MM.1S (cell line): Measurements from ENCODE around the gene CD226.

Experiments used
- DNase-seq: peaks from one replicate; pipeline ENCODE4 v3.0.0-alpha.2; 2015
- H2AFZ ChIP-seq: fragments of 300-600 bp; sonication (generic); 2 replicates; pipeline ENCODE4 v1.6.0; 2016; ENCODE audit warnings: antibody characterized with exemption, low read length
- H3F3A ChIP-seq: fragments of 300-600 bp; sonication (generic); 2 replicates; pipeline ENCODE4 v1.6.1; 2016; ENCODE audit warnings: mild to moderate bottlenecking, antibody characterized with exemption, low read length, moderate library complexity, mixed read lengths; ENCODE audit not compliant: insufficient read depth
- H3K27ac ChIP-seq: fragments of 300-600 bp; sonication (generic); 2 replicates; pipeline ENCODE4 v1.5.1; 2016; ENCODE audit warnings: mild to moderate bottlenecking, low read length
- H3K27me3 ChIP-seq: fragments of 300-600 bp; sonication (generic); replicated peaks from 2 replicates; pipeline ENCODE4 v1.6.0; 2016; ENCODE audit warnings: low read length; ENCODE audit not compliant: insufficient read depth
- H3K36me3 ChIP-seq: fragments of 300-600 bp; sonication (generic); replicated peaks from 2 replicates; pipeline ENCODE4 v1.6.1; 2016; ENCODE audit warnings: mild to moderate bottlenecking, low read length, mixed read lengths; ENCODE audit not compliant: insufficient read depth
- H3K4me1 ChIP-seq: fragments of 300-600 bp; sonication (generic); 2 replicates; pipeline ENCODE4 v1.6.1; 2016; ENCODE audit warnings: low read length, mixed read lengths
- H3K4me2 ChIP-seq: fragments of 300-600 bp; sonication (generic); 2 replicates; pipeline ENCODE4 v1.6.0; 2016; ENCODE audit warnings: low read depth, low read length
- H3K4me3 ChIP-seq: fragments of 300-600 bp; sonication (generic); 2 replicates; pipeline ENCODE4 v1.5.1; 2016; ENCODE audit warnings: low read length, mixed read lengths
- H3K79me2 ChIP-seq: fragments of 300-600 bp; sonication (generic); 2 replicates; pipeline ENCODE4 v1.6.1; 2016; ENCODE audit warnings: mixed run types, low read length, mixed read lengths
- H3K9ac ChIP-seq: fragments of 300-600 bp; sonication (generic); 2 replicates; pipeline ENCODE4 v1.6.1; 2016; ENCODE audit warnings: low read length, mixed read lengths
- H3K9me2 ChIP-seq: fragments of 300-600 bp; sonication (generic); replicated peaks from 2 replicates; pipeline ENCODE4 v1.6.1; 2016; ENCODE audit warnings: mild to moderate bottlenecking, low read length, mixed read lengths; ENCODE audit not compliant: insufficient read depth
- H3K9me3 ChIP-seq: fragments of 300-600 bp; sonication (generic); replicated peaks from 2 replicates; pipeline ENCODE4 v1.6.1; 2016; ENCODE audit warnings: mild to moderate bottlenecking, low read length, mixed read lengths; ENCODE audit not compliant: insufficient read depth
- H4K20me1 ChIP-seq: fragments of 300-600 bp; sonication (generic); 2 replicates; pipeline ENCODE4 v1.6.1; 2016; ENCODE audit warnings: mild to moderate bottlenecking, low read length, moderate library complexity, mixed read lengths; ENCODE audit not compliant: insufficient read depth
- CTCF ChIP-seq: fragments of 300-600 bp; sonication (generic); IDR thresholded peaks from 2 replicates; pipeline ENCODE4 v1.5.1; 2016; ENCODE audit warnings: antibody characterized with exemption, low read length, mixed read lengths
- EZH2 ChIP-seq: fragments of 300-600 bp; sonication (generic); optimal IDR thresholded peaks from 2 replicates; pipeline ENCODE3; 2017; ENCODE audit warnings: low read depth, mild to moderate bottlenecking, antibody characterized with exemption, low read length, mixed read lengths
- EZH2phosphoT487 ChIP-seq: fragments of 300-600 bp; sonication (generic); IDR thresholded peaks from 2 replicates; pipeline ENCODE4 v1.6.1; 2018; ENCODE audit warnings: antibody characterized with exemption, low read length

The CD226 gene

GRCh38 chr18:69969491-69969890 is 21.8 kb upstream of the CD226 start:
- no peaks in the 10 kb centered on the region for H3K4me1 ChIP-seq
- H3K9me3 ChIP-seq = no peaks in the 10 kb centered on the region
- no peak overlapping the region for H3K9ac ChIP-seq
- H3K36me3 ChIP-seq = no peaks in the 10 kb centered on the region
- no peak for DNase-seq
- H3K27ac ChIP-seq = no peak overlapping the region
- H3K4me2 ChIP-seq = no peak overlapping the region
- no peaks in the 10 kb centered on the region for H3K79me2 ChIP-seq
- H3F3A ChIP-seq = no peaks in the 10 kb centered on the region
- H2AFZ ChIP-seq = no peak overlapping the region
- H3K9me2 ChIP-seq = no peaks in the 10 kb centered on the region
- no peaks in the 10 kb centered on the region for H4K20me1 ChIP-seq
- no peaks in the 10 kb centered on the region for H3K27me3 ChIP-seq
- TF ChIP-seq CTCF (no peak), EZH2phosphoT487 (no peak), EZH2 (no peak)
- H3K4me3 ChIP-seq = no peak overlapping the region

GRCh38 chr18:69968039-69968438 is 20.4 kb upstream of the CD226 start:
- no peak overlapping the region for H3K4me2 ChIP-seq
- no peak for DNase-seq
- no peaks in the 10 kb centered on the region for H3K4me1 ChIP-seq
- no peaks in the 10 kb centered on the region for H3K9me2 ChIP-seq
- no peaks in the 10 kb centered on the region for H3K79me2 ChIP-seq
- no peak overlapping the region for H2AFZ ChIP-seq
- H3K36me3 ChIP-seq = no peaks in the 10 kb centered on the region
- no peaks in the 10 kb centered on the region for H3K9me3 ChIP-seq
- H4K20me1 ChIP-seq = no peaks in the 10 kb centered on the region
- no peak for TF ChIP-seq CTCF
- no peak for TF ChIP-seq EZH2
- TF ChIP-seq EZH2phosphoT487 = no peak
- no peak overlapping the region for H3K9ac ChIP-seq
- no peaks in the 10 kb centered on the region for H3K27me3 ChIP-seq
- no peak overlapping the region for H3K4me3 ChIP-seq
- no peak overlapping the region for H3K27ac ChIP-seq
- H3F3A ChIP-seq = no peaks in the 10 kb centered on the region

- Histone ChIP-seq H3F3A (no peaks in the 10 kb centered on the region), H4K20me1 (no peaks in the 10 kb centered on the region), H3K4me1 (peaks cover 14% of the 10 kb centered on the region), H2AFZ (no peak overlapping the region), H3K79me2 (no peaks in the 10 kb centered on the region), H3K9me3 (no peaks in the 10 kb centered on the region), H3K27me3 (no peaks in the 10 kb centered on the region), H3K4me2 (no peak overlapping the region), H3K36me3 (no peaks in the 10 kb centered on the region), H3K9ac (no peak overlapping the region), H3K27ac (no peak overlapping the region), H3K9me2 (no peaks in the 10 kb centered on the region), H3K4me3 (no peak overlapping the region)
- TF ChIP-seq EZH2 (no peak), CTCF (no peak), EZH2phosphoT487 (no peak)
- no peak for DNase-seq
Measured at GRCh38 chr18:69963196-69963595, 15.5 kb upstream of the CD226 start.
